ENCODE results near the gene CRELD2. TPM values are rescaled to one million over a fixed set of nuclear protein-coding genes. Genes with fewer than 3 reads are reported as not detected.

CRELD2 gene
- total and polyA plus RNA-seq, 2 experiments from 2014 or later, result 35.7 to 47.7 TPM

- no peak overlapping the region for H2AFZ ChIP-seq
- no peak overlapping the region for H3K4me3 ChIP-seq
- H3K27me3 ChIP-seq (ENCODE audit: insufficient read depth), result no peaks in the 10 kb centered on the region
- Mint-ChIP-seq H3K27me3 (ENCODE audit: insufficient read depth, low read depth, poor library complexity) (peaks cover 7% of the 10 kb centered on the region), H3K4me3 (no peak overlapping the region), H3K27ac (no peak overlapping the region), H3K4me1 (0 out of 3 replicates have a peak, but pooled peaks cover 3% of the 10 kb centered on the region), H3K9me3 (peaks cover 21% of the 10 kb centered on the region), H3K36me3 (ENCODE audit: low read depth) (peaks cover 64% of the 10 kb centered on the region)
- H3K79me2 ChIP-seq (replicated peaks; ENCODE audit: insufficient read depth), result no peaks in the 10 kb centered on the region
- H4K20me1 ChIP-seq (replicated peaks; ENCODE audit: insufficient read depth), result no peaks in the 10 kb centered on the region
- no peak for ATAC-seq
- TF ChIP-seq ETS1 (IDR thresholded peaks at IDR 0.05), result no peak
- TF ChIP-seq CREB1 (CRISPR knock-in tag; IDR thresholded peaks at IDR 0.05; ENCODE audit: low read depth), result no peak
- TF ChIP-seq POLR2AphosphoS5 (IDR thresholded peaks at IDR 0.05; ENCODE audit: low read depth), result no peak
- no peak for DNase-seq (ENCODE audit: low spot score)
- H3K4me2 ChIP-seq, result no peak overlapping the region
- no peaks in the 10 kb centered on the region for H3K9me2 ChIP-seq (ENCODE audit: insufficient read depth)
- H3K4me1 ChIP-seq (ENCODE audit: insufficient read depth), result no peaks in the 10 kb centered on the region
- no peaks in the 10 kb centered on the region for H3K36me3 ChIP-seq (ENCODE audit: insufficient read depth)
- no peak overlapping the region for H3K27ac ChIP-seq (ENCODE audit: low read depth)
- peaks cover 21% of the 10 kb centered on the region for H3F3A ChIP-seq (replicated peaks; ENCODE audit: low read depth)
These were observed 17.0 kb upstream of the CRELD2 start for GRCh38 chr22:49901457-49901856.

- 0 out of 3 replicates have a peak, but pooled peaks cover 3% of the 10 kb centered on the region for H3K4me1 Mint-ChIP-seq
- no peaks in the 10 kb centered on the region for H3K36me3 ChIP-seq (ENCODE audit: insufficient read depth)
- peaks cover 18% of the 10 kb centered on the region for H3K9me3 Mint-ChIP-seq
- H3F3A ChIP-seq (replicated peaks; ENCODE audit: low read depth), result peaks cover 21% of the 10 kb centered on the region
- DNase-seq (ENCODE audit: low spot score), result no peak
- no peak overlapping the region for H3K4me2 ChIP-seq
- peaks cover 18% of the 10 kb centered on the region for H3K27me3 Mint-ChIP-seq (ENCODE audit: insufficient read depth, low read depth, poor library complexity)
- H3K36me3 Mint-ChIP-seq (ENCODE audit: low read depth), result peaks cover 62% of the 10 kb centered on the region
- no peak overlapping the region for H3K4me3 Mint-ChIP-seq
- H3K27ac ChIP-seq (ENCODE audit: low read depth), result no peak overlapping the region
- H3K9me2 ChIP-seq (ENCODE audit: insufficient read depth), result no peaks in the 10 kb centered on the region
- ATAC-seq, result no peak
- no peaks in the 10 kb centered on the region for H3K79me2 ChIP-seq (replicated peaks; ENCODE audit: insufficient read depth)
- H3K27me3 ChIP-seq (ENCODE audit: insufficient read depth), result no peaks in the 10 kb centered on the region
- no peaks in the 10 kb centered on the region for H3K4me1 ChIP-seq (ENCODE audit: insufficient read depth)
- H4K20me1 ChIP-seq (replicated peaks; ENCODE audit: insufficient read depth), result no peaks in the 10 kb centered on the region
- H2AFZ ChIP-seq, result no peak overlapping the region
- TF ChIP-seq CTCF (conservative IDR thresholded peaks at IDR 0.05; ENCODE audit: low read depth in 2 of 2) (no peak), STAT1 (IDR thresholded peaks at IDR 0.05; ENCODE audit: unreplicated experiment) (no peak), POLR2AphosphoS5 (IDR thresholded peaks at IDR 0.05; ENCODE audit: low read depth) (no peak), ZNF462 (CRISPR knock-in tag; IDR thresholded peaks at IDR 0.05) (no peak), EZH2 (IDR thresholded peaks at IDR 0.05; ENCODE audit: low read depth, unreplicated experiment) (no peak)
- no peak overlapping the region for H3K4me3 ChIP-seq
- H3K27ac Mint-ChIP-seq, result no peak overlapping the region
These were observed 15.0 kb upstream of the CRELD2 start for GRCh38 chr22:49903322-49904039.

Data from GM23338 (cell line).